ENCODE results near the gene SPG7.
A peak's percentile ranks its signal among the peaks of the same experiment; 100 is the strongest.

Gene SPG7

DNA sequence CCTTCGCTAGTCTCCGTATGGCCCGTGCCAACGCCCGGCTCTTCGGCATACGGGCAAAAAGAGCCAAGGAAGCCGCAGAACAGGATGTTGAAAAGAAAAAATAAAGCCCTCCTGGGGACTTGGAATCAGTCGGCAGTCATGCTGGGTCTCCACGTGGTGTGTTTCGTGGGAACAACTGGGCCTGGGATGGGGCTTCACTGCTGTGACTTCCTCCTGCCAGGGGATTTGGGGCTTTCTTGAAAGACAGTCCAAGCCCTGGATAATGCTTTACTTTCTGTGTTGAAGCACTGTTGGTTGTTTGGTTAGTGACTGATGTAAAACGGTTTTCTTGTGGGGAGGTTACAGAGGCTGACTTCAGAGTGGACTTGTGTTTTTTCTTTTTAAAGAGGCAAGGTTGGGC, 54.7 kb downstream of the SPG7 start:
- TF ChIP-seq, protein P1, sequence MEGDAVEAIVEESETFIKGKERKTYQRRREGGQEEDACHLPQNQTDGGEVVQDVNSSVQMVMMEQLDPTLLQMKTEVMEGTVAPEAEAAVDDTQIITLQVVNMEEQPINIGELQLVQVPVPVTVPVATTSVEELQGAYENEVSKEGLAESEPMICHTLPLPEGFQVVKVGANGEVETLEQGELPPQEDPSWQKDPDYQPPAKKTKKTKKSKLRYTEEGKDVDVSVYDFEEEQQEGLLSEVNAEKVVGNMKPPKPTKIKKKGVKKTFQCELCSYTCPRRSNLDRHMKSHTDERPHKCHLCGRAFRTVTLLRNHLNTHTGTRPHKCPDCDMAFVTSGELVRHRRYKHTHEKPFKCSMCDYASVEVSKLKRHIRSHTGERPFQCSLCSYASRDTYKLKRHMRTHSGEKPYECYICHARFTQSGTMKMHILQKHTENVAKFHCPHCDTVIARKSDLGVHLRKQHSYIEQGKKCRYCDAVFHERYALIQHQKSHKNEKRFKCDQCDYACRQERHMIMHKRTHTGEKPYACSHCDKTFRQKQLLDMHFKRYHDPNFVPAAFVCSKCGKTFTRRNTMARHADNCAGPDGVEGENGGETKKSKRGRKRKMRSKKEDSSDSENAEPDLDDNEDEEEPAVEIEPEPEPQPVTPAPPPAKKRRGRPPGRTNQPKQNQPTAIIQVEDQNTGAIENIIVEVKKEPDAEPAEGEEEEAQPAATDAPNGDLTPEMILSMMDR (IDR thresholded peaks at IDR 0.05; ENCODE audit: low read depth, low read length, missing control alignments) = no peak
- H3K4me3 ChIP-seq (ENCODE audit: low read depth, low read length) = peak overlapping the region; percentile 69
- no peak for DNase-seq (ENCODE audit: low read depth)

DNA sequence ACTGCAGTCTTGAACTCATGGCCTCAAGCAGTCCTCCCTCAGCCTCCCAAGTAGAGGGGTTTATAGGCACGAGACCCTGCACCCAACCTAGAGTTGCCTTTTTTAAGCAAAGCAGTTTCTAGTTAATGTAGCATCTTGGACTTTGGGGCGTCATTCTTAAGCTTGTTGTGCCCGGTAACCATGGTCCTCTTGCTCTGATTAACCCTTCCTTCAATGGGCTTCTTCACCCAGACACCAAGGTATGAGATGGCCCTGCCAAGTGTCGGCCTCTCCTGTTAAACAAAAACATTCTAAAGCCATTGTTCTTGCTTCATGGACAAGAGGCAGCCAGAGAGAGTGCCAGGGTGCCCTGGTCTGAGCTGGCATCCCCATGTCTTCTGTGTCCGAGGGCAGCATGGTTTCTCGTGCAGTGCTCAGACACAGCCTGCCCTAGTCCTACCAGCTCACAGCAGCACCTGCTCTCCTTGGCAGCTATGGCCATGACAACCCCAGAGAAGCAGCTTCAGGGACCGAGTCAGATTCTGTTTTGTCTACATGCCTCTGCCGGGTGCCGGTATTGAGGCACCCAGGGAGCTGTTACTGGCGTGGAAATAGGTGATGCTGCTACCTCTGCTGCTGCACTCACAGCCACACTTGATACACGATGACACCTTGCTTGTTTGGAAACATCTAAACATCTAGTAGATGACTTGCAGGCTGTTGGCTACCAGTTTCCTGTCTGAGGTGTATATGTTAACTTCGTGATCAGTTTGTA, 55.6 kb downstream of the SPG7 start:
- TF ChIP-seq, protein P1 (IDR thresholded peaks at IDR 0.05; ENCODE audit: low read depth, low read length, missing control alignments) = no peak
- peak overlapping the region; percentile 69 for H3K4me3 ChIP-seq (ENCODE audit: low read depth, low read length)
- DNase-seq (ENCODE audit: low read depth) = no peak

DNA sequence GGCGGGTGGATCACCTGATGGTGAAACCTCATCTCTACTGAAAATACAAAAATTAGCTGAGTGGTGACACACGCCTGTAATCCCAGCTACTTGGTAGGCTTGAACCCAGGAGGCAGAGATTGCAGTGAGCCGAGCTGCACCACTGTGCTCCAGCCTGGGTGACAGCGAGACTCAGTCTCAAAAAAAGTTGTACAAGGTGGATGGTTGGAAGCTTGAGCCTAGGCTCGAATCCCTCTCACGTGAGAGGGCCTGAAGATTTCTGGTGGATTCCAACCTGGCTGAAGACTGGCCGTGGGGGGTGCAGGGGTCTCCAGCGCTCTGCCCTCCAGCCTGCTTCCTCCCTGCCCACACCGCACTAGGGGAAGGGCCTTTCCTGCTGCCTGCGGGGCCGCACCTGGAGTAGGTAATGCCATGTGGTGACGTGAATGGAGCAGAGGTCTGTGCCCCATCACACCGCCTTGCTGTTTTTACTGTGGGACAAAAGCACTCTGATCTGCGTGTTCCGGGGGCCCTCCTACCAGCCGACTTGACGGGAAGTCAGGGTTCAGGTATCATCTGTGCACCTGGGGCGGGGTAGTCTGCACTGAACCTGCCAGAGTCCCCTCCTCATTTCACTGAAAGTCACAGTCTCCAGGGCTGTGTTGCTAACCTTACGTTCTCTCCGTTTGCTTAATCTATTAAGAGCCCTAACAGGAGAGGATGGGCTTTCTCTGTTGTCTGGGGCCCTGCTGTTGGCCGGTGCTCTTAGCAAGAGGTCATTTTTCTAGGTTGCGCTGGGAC, 56.5 kb downstream of the SPG7 start:
- DNase-seq (ENCODE audit: low read depth) = no peak
- TF ChIP-seq, protein P1 (IDR thresholded peaks at IDR 0.05; ENCODE audit: low read depth, low read length, missing control alignments) = no peak
- no peak overlapping the region for H3K4me3 ChIP-seq (ENCODE audit: low read depth, low read length)

DNA sequence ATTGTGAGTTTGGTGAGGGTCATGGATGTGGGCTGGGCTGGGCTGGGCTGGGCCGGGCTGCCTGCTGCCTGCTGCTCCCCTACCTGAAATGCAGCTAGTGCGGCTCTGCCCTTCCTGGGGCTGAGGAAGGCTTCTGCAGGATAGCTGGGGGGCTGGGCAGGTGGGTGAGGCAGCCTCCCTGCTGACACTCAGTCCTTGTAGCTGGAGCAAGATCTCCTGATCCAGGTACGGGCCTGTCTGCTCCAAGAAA, 57.0 kb downstream of the SPG7 start:
- TF ChIP-seq, protein P1 (IDR thresholded peaks at IDR 0.05; ENCODE audit: low read depth, low read length, missing control alignments) = no peak
- DNase-seq (ENCODE audit: low read depth) = no peak
- no peak overlapping the region for H3K4me3 ChIP-seq (ENCODE audit: low read depth, low read length)

DNA sequence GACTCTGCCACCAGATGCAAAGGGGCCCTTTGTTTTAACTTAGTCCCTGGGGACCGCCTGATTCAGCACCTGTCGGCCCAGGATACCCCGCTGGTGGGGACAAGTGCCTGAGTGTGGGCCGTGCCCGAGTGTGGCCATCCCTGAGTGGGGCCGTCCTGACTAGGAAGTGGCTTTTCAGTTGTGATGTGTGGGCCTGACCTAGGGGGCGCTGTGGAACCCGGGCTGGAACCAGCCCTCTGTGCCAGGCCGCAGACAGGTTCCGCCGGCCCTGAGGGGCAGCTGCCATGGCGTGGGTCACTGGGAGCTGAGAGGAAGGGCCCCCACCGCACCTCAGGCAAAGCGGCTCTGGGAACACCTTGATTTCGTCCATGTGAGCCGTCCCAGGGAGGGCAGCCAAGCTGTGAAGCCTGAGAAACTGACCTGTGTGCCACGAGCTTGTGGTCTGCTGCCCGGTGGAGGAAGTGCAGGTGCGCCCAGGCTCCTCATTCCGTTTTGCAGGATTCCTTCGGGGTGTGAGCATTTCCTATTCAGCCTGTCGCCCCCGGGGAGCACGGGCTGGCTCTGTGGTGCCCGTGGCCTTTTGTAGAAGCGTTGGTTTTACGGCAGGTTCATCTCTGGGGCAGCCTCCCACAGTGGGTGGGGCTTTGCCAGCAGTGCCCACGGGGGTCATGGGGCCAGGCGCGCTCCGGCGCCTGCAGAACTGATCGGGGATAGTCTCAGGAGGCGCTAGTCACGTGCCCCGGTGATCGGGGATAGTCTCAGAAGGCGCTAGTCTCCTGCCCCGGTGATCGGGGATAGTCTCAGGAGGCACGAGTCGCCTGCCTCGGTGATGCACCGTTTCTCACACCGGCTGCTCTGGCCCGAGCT, 57.5 kb downstream of the SPG7 start:
- no peak for DNase-seq (ENCODE audit: low read depth)
- no peak overlapping the region for H3K4me3 ChIP-seq (ENCODE audit: low read depth, low read length)
- TF ChIP-seq, protein P1 (IDR thresholded peaks at IDR 0.05; ENCODE audit: low read depth, low read length, missing control alignments) = peak; percentile 74

DNA sequence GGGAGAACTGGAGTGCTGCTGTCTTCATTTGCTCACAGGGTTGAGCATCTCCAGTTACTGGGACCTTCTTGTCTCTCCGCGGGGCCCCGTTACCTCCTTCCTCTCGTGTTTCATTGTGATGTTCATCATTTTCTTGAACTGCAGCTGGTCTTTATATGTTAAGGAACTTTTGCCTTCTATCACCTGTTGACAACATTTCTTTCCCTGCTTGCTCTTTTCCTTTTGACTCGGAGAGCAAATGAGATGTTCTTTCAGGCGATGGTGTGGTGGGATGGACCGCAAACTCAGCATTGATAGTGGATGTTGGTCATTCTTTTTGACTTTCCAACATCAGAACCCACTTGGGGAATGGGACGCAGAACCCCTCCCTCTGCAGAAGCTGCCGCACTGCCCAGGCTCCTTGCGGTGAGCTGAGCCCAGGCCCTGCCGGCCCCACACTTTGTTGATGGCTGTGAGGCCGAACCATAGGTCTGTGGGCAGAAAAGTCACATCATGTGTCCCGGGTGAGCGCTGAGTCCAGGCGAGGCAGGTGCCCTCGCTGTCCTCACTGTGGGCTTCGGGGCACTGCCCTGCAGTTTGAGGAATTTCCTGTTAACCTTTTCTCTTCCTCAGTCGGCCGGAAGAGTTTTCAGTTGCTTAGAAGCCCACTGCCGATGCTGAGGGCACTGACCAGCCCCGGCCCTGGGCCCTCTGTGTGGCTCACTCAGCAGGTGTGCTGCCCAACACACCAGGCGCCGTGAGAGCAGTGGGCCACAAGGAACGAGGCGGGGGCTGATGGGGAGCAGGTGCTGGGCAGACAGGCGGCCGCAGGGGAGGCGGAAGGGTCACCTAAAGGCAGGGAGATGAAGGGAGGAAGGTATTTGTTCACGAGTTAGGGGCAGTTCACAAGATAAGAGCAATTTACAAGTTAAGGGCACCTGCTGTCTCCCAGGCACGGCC, 59.7 kb downstream of the SPG7 start:
- H3K4me3 ChIP-seq (ENCODE audit: low read depth, low read length) = no peak overlapping the region
- DNase-seq (ENCODE audit: low read depth) = no peak
- TF ChIP-seq, protein P1 (IDR thresholded peaks at IDR 0.05; ENCODE audit: low read depth, low read length, missing control alignments) = no peak
